LoVo (cell line): ENCODE results near the gene SNX25.
"Not testable (repeated sequence)": the region's sequence is repeated elsewhere in the genome, so short reads cannot be mapped to it uniquely, and the experiment has no call there.

Experiments
- DNase-seq: peaks from one replicate; pipeline ENCODE4 v3.0.0-alpha.2; 2016; ENCODE audit warnings: low spot score

SNX25 gene

GRCh38 chr4:185307136-185307950 is 97.9 kb downstream of the SNX25 start:
- no peak for DNase-seq

DNA sequence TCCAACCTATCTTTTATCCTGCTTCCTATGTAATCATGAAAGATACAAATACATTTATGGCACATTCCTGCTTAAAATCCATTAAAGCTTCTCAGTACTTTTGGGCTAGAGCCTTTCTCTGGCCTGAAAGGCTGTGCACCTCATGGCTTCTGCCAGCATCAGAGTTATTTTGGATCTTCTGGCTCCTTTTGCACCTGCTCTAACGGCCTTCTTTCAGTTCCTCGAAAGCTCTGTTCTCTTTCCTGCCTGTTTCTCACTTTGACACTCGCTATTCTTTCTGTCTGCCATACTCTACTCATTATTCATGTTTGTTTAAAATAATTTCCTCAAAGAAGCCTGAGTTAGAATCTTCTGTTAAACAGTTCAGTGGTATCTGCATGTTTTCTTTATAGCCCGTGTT is 100.4 kb downstream of the SNX25 start:
- DNase-seq: no peak

DNA sequence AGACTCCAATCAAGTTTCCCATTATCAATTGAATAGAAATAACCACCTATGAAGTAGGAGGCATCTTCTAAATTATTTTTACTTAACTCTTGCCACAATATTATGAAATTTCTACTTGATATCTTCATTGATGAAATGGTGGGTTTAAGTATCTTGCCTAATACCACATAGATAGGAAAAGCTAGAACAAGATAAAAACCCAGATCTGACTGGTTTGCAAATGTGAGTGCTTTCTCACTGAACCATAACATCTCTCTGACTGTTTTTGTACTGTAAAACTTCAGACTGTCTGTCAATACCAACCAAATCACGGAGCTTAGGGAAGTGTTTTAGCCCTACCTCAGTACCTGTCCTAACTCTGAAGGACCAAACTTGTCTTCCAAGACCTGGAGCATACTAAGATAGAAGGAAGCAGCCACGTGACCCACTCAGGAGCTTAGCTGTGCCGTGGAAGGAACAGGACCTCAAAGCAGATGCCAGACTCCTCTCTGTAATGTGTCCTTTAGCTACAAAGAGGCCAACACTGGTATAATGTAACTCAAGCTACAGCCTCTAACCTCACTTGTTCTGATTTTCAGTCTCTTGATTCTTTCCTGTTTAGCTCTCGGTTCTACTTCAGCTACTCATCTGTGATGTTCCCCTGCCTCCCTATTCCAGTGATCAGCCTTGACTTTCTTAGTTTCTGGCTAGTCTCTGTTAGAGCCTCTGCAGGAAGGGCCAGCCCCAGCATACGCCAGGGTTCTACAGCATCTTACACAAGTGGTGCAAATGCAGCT is 101.9 kb downstream of the SNX25 start:
- DNase-seq: no peak

- DNase-seq: no peak
Measured at GRCh38 chr4:185312699-185313098, 103.3 kb downstream of the SNX25 start.

DNA sequence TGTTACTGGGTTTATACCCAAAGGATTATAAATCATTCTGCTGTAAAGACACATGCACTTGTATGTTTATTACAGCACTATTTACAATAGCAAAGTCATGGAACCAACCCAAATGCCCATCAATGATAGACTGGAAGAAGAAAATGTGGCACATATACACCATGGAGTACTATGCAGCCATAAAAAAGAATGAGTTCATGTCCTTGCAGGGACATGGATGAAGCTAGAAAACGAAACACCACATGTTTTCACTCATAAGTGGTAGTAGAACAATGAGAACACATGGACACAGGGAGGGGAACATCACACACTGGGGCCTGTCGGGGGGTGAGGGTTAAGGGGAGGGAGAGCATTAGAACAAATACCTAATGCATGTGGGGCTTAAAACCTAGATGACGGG is 108.1 kb downstream of the SNX25 start:
- not testable (repeated sequence) for DNase-seq

GRCh38 chr4:185317880-185318279 is 108.5 kb downstream of the SNX25 start:
- no peak for DNase-seq

GRCh38 chr4:185318679-185319078 is 109.3 kb downstream of the SNX25 start:
- DNase-seq: no peak

- DNase-seq: no peak
Measured at GRCh38 chr4:185322803-185323202, 113.4 kb downstream of the SNX25 start.

DNA sequence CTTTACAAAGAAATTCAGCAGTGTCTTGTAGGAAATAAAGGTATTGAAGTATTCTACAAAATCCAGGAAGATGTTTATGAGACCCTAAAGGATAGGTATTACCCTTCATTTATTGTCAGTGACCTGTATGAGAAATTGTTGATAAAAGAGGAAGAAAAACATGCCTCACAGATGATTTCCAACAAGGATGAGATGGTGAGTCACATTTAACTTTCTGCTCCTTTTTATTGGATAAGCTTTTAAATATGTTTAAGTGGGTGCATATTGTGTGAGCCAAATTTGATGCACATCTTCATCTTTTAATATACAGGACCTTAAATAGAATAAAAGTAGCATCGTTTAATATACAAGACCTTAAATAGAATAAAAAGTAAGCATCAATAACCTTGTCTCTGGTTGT is 114.2 kb downstream of the SNX25 start:
- no peak for DNase-seq

DNA sequence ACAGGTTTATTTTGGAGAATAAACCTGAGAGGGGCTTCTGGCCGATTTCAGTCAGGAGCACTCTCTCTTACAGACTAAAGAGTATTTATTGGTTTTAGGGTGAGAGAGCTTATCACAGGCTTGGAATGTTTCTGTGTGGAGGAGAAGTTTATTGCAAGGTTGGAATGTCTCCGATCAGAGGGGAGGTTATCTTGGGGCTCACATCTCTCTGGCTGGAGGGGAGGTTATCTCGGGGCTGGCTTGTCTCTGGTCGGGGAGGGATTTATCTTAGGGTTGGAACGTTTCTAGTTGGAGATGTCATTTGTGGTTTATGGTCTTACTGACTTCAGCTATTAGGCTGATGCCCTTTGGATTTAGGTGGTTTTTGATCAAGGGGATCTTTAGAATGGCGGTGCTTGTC is 115.0 kb downstream of the SNX25 start:
- not testable (repeated sequence) for DNase-seq

- DNase-seq: not testable (repeated sequence)
Measured at GRCh38 chr4:185325721-185326120, 116.3 kb downstream of the SNX25 start.

- no peak for DNase-seq
Measured at GRCh38 chr4:185328586-185328985, 119.2 kb downstream of the SNX25 start.

GRCh38 chr4:185329879-185330510 is 120.6 kb downstream of the SNX25 start:
- peak; percentile 16 for DNase-seq

- DNase-seq: no peak
Measured at GRCh38 chr4:185332575-185333464, 123.4 kb downstream of the SNX25 start.

- DNase-seq: no peak
Measured at GRCh38 chr4:185334326-185334725, 124.9 kb downstream of the SNX25 start.

DNA sequence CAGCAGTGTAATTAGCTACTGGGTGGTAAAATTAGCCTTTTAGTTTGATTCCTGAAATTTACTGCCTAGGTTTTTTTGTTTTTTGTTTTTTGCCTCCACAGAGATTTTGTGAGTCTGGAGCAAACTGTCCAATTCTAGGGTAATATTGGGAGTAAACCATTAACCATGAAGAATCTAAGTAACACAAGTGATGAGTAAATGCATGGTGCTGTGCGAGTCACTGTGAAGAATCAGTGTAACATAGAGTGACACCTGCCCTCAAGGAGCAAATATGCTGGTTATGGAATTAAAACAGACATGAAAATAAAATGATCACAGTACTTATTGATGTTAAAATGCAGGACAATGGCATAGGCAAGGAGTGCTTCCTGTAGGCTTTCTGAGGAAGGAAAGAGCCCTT is 126.2 kb downstream of the SNX25 start:
- no peak for DNase-seq

GRCh38 chr4:185339941-185340340 is 130.5 kb downstream of the SNX25 start:
- no peak for DNase-seq

DNA sequence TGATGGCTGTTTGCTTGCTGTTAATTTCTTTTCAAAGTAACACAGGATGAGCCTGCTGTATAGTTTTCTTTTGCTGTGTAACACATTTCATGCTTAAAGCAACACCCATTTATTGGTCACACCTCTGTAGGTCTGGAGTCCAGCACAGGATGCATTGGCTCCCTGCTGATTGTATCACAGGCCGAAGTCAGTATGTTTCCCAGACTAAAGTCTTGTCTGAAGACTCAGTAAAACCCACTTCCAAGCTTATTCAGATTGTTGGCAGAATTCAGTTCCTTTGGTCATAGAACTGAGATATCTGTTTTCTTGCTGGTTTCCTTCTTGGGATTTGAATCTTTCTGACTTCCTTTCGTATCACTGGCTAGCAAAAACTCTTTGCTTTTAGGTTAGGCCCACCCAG is 132.0 kb downstream of the SNX25 start:
- DNase-seq: no peak

- no peak for DNase-seq
Measured at GRCh38 chr4:185341841-185342240, 132.4 kb downstream of the SNX25 start.

GRCh38 chr4:185343726-185344581 is 134.6 kb downstream of the SNX25 start:
- DNase-seq: no peak
